Retinal pigment epithelial cell (primary cell): ENCODE data around the gene LRCH1.

Source experiments
- DNase-seq: peaks from one replicate; pipeline ENCODE4 v3.0.0-alpha.2; 2010; ENCODE audit warnings: low read depth
- H3K4me3 ChIP-seq: 2 replicates; pipeline ENCODE4 v1.5.1; 2011; ENCODE audit warnings: mild to moderate bottlenecking, low read length, control low read depth, moderate library complexity
- CTCF ChIP-seq: conservative IDR thresholded peaks from 2 replicates; pipeline ENCODE4 v1.5.1; 2011; ENCODE audit warnings: low read depth, low read length, control low read depth, inconsistent platforms

The LRCH1 gene

DNA sequence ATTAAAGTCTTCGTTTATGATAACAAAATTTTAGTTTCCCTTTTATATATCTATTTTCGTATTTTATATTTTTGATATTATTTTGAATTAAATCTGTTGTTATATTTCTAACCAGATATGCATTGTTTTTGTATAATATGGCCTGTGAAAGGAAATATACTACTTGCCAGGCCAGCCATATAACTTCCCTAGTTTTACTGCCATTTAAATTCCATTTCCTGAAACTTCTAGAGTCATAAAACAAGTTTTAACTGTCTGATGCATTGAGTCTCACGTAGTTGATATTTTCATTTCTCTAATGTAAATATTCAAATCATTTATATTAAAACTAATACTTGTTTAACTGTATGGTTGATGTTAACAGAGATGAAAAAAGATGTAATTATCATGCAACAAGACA is 230.5 kb downstream of the LRCH1 start:
- no peak overlapping the region for H3K4me3 ChIP-seq
- no peak for DNase-seq
- no peak for TF ChIP-seq CTCF

- no peak overlapping the region for H3K4me3 ChIP-seq
These were observed 242.4 kb downstream of the LRCH1 start for GRCh38 chr13:46795321-46795720.

GRCh38 chr13:46796129-46796514 is 243.2 kb downstream of the LRCH1 start:
- no peak for DNase-seq
- peak overlapping the region; percentile 82 for H3K4me3 ChIP-seq
- no peak for TF ChIP-seq CTCF

More at GRCh38 chr13:46795321-46795720, 242.4 kb downstream of the LRCH1 start:
- TF ChIP-seq CTCF: peak; percentile 51
- DNase-seq: peak; percentile 70

DNA sequence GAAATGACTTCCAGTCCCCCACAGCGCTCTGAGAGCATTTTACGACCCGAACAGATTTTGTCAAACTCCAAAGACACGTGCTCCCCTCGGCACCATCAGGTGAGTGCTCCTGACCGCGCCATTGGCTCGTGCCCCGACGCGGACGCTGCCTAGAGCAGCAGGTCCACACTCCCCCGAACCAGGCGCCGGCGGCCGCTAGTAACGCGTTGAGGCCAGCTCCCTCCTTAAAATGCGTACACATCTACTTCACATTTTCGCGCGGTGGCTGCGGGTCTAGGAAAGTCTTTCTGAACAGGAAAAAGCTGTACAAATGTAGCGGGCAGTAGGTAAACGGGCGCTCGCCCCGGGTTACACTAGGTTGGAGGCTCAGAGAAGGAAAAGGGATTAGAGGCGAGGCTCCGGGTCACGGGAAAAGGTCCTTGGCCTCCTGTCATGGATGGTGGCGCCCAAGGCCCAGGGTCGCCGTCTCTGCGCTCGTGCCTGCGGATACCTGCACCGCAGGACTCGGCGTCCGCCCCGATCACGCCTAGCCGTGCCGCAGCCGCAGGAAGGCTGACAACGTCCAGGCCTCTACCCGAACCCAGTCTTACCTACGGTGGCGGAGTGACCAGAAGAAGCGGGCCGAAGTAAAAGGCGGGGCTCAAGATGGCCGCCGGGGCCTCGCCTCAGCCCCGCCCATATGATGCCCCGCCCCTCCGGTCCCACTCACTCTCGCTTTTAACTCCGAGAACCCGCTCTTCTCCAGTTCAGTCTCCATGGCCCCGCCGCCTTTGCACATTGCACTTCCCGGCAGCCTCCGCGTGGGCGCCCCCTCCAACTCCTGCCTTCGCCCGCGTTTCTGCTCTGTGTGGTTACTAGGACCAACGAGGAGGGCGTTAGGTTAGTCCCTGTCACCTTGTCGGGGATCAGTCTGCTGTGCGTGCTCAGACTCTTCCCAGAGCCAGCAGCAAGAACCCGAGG is 243.8 kb downstream of the LRCH1 start, which contains the start of gene ESD:
TSS of gene ESD (minus strand) at position 647 of the 960 bp plus-strand sequence. CDS start 5,748 bp downstream, outside the sequence.
- no peak for TF ChIP-seq CTCF
- H3K4me3 ChIP-seq: peak within 1 kb of the TSS; percentile 82
- DNase-seq: peak; percentile 63

- no peak for DNase-seq
- TF ChIP-seq CTCF: no peak
- H3K4me3 ChIP-seq: peak overlapping the region; percentile 82
These were observed 244.7 kb downstream of the LRCH1 start for GRCh38 chr13:46797501-46798237.

GRCh38 chr13:46799139-46799538 is 246.2 kb downstream of the LRCH1 start:
- TF ChIP-seq CTCF: no peak
- no peak overlapping the region for H3K4me3 ChIP-seq
- no peak for DNase-seq
